ENCODE measurements around the gene EED.
A peak's percentile ranks its signal among the peaks of the same experiment; 100 is the strongest.

The EED gene

GRCh38 chr11:86247608-86248007, 3.1 kb downstream of the EED start:
- no peaks in the 10 kb centered on the region for H3K9me3 Mint-ChIP-seq
- DNase-seq, result no peak
- peaks cover 46% of the 10 kb centered on the region for H3K4me1 Mint-ChIP-seq
- H3K36me3 Mint-ChIP-seq, result peaks cover 20% of the 10 kb centered on the region
- H3K4me3 Mint-ChIP-seq, result no peak overlapping the region
- H3K27ac Mint-ChIP-seq, result peak overlapping the region; percentile 3
- CTCF ChIA-PET, result interaction anchor here (1.7 kb wide), 1 partner anchor 206 kb away, joined by 5 read pairs; no protein-coding TSS in a partner anchor
- H3K27me3 Mint-ChIP-seq, result no peaks in the 10 kb centered on the region

GRCh38 chr11:86248609-86249008, 4.1 kb downstream of the EED start:
- H3K27ac Mint-ChIP-seq, result no peak overlapping the region
- H3K9me3 Mint-ChIP-seq, result no peaks in the 10 kb centered on the region
- no peaks in the 10 kb centered on the region for H3K27me3 Mint-ChIP-seq
- no peak overlapping the region for H3K4me3 Mint-ChIP-seq
- DNase-seq, result no peak
- H3K36me3 Mint-ChIP-seq, result peaks cover 21% of the 10 kb centered on the region
- H3K4me1 Mint-ChIP-seq, result peaks cover 48% of the 10 kb centered on the region
- CTCF ChIA-PET, result no interaction called here

GRCh38 chr11:86249307-86250098, 5.0 kb downstream of the EED start:
- H3K4me1 Mint-ChIP-seq, result peaks cover 48% of the 10 kb centered on the region
- peaks cover 21% of the 10 kb centered on the region for H3K36me3 Mint-ChIP-seq
- H3K27ac Mint-ChIP-seq, result no peak overlapping the region
- H3K4me3 Mint-ChIP-seq, result no peak overlapping the region
- no peaks in the 10 kb centered on the region for H3K27me3 Mint-ChIP-seq
- no peak for DNase-seq
- CTCF ChIA-PET, result interaction anchor here (0.8 kb wide), 1 partner anchor 14 kb away, joined by 3 read pairs; no protein-coding TSS in a partner anchor
- no peaks in the 10 kb centered on the region for H3K9me3 Mint-ChIP-seq

- Mint-ChIP-seq H3K27me3 (no peaks in the 10 kb centered on the region), H3K9me3 (no peaks in the 10 kb centered on the region), H3K27ac (peak overlapping the region; percentile 45), H3K36me3 (peaks cover 28% of the 10 kb centered on the region), H3K4me3 (no peak overlapping the region), H3K4me1 (peaks cover 48% of the 10 kb centered on the region)
- no peak for DNase-seq
- CTCF ChIA-PET, result interaction anchor here (0.6 kb wide), 1 partner anchor 41 kb away, joined by 3 read pairs; no protein-coding TSS in a partner anchor
These were observed 6.8 kb downstream of the EED start for GRCh38 chr11:86251345-86251744.

- H3K36me3 Mint-ChIP-seq, result peaks cover 37% of the 10 kb centered on the region
- H3K27me3 Mint-ChIP-seq, result no peaks in the 10 kb centered on the region
- no peaks in the 10 kb centered on the region for H3K9me3 Mint-ChIP-seq
- no peak for DNase-seq
- H3K4me3 Mint-ChIP-seq, result no peak overlapping the region
- no peak overlapping the region for H3K27ac Mint-ChIP-seq
- CTCF ChIA-PET, result interaction anchor here (0.7 to 0.9 kb wide), 2 partner anchors 19 to 37 kb away, joined by 3 read pairs; no protein-coding TSS in a partner anchor
- H3K4me1 Mint-ChIP-seq, result peaks cover 16% of the 10 kb centered on the region
These were observed 11.3 kb downstream of the EED start for GRCh38 chr11:86255896-86256295.

- Mint-ChIP-seq H3K9me3 (no peaks in the 10 kb centered on the region), H3K36me3 (peaks cover 36% of the 10 kb centered on the region), H3K4me3 (no peak overlapping the region), H3K27ac (no peak overlapping the region), H3K27me3 (no peaks in the 10 kb centered on the region), H3K4me1 (peaks cover 10% of the 10 kb centered on the region)
- CTCF ChIA-PET, result interaction anchor here (0.7 to 0.9 kb wide), 2 partner anchors 19 to 38 kb away, joined by 3 read pairs; no protein-coding TSS in a partner anchor
- DNase-seq, result no peak
These were observed 12.1 kb downstream of the EED start for GRCh38 chr11:86256608-86257007.

- DNase-seq, result no peak
- CTCF ChIA-PET, result no interaction called here
- no peaks in the 10 kb centered on the region for H3K9me3 Mint-ChIP-seq
- peaks cover 4% of the 10 kb centered on the region for H3K4me1 Mint-ChIP-seq
- H3K4me3 Mint-ChIP-seq, result no peak overlapping the region
- no peak overlapping the region for H3K27ac Mint-ChIP-seq
- H3K27me3 Mint-ChIP-seq, result no peaks in the 10 kb centered on the region
- peaks cover 30% of the 10 kb centered on the region for H3K36me3 Mint-ChIP-seq
These were observed 12.9 kb downstream of the EED start for GRCh38 chr11:86257446-86257845.

GRCh38 chr11:86259730-86260129, 15.2 kb downstream of the EED start:
- no peak for DNase-seq
- CTCF ChIA-PET, result no interaction called here
- no peaks in the 10 kb centered on the region for H3K4me1 Mint-ChIP-seq
- H3K9me3 Mint-ChIP-seq, result no peaks in the 10 kb centered on the region
- peaks cover 46% of the 10 kb centered on the region for H3K36me3 Mint-ChIP-seq
- no peaks in the 10 kb centered on the region for H3K27me3 Mint-ChIP-seq
- H3K27ac Mint-ChIP-seq, result no peak overlapping the region
- H3K4me3 Mint-ChIP-seq, result no peak overlapping the region

- Mint-ChIP-seq H3K9me3 (no peaks in the 10 kb centered on the region), H3K4me3 (no peak overlapping the region), H3K36me3 (peaks cover 40% of the 10 kb centered on the region), H3K4me1 (no peaks in the 10 kb centered on the region), H3K27me3 (no peaks in the 10 kb centered on the region), H3K27ac (no peak overlapping the region)
- CTCF ChIA-PET, result no interaction called here
- no peak for DNase-seq
These were observed 16.8 kb downstream of the EED start for GRCh38 chr11:86261328-86261727.

- Mint-ChIP-seq H3K4me3 (no peak overlapping the region), H3K36me3 (peaks cover 35% of the 10 kb centered on the region), H3K4me1 (no peaks in the 10 kb centered on the region), H3K9me3 (no peaks in the 10 kb centered on the region), H3K27me3 (no peaks in the 10 kb centered on the region), H3K27ac (no peak overlapping the region)
- CTCF ChIA-PET, result no interaction called here
- DNase-seq, result no peak
These were observed 17.8 kb downstream of the EED start for GRCh38 chr11:86262387-86262786.

- peaks cover 41% of the 10 kb centered on the region for H3K36me3 Mint-ChIP-seq
- H3K4me3 Mint-ChIP-seq, result no peak overlapping the region
- no peaks in the 10 kb centered on the region for H3K4me1 Mint-ChIP-seq
- H3K27me3 Mint-ChIP-seq, result no peaks in the 10 kb centered on the region
- CTCF ChIA-PET, result no interaction called here
- DNase-seq, result no peak
- H3K27ac Mint-ChIP-seq, result no peak overlapping the region
- H3K9me3 Mint-ChIP-seq, result no peaks in the 10 kb centered on the region
These were observed 20.1 kb downstream of the EED start for GRCh38 chr11:86264649-86265048.

GRCh38 chr11:86265194-86265593, 20.6 kb downstream of the EED start:
- H3K4me1 Mint-ChIP-seq, result no peaks in the 10 kb centered on the region
- no peak overlapping the region for H3K27ac Mint-ChIP-seq
- peaks cover 42% of the 10 kb centered on the region for H3K36me3 Mint-ChIP-seq
- no peaks in the 10 kb centered on the region for H3K9me3 Mint-ChIP-seq
- CTCF ChIA-PET, result no interaction called here
- H3K4me3 Mint-ChIP-seq, result no peak overlapping the region
- DNase-seq, result no peak
- no peaks in the 10 kb centered on the region for H3K27me3 Mint-ChIP-seq

GRCh38 chr11:86269645-86270044, 25.1 kb downstream of the EED start:
- Mint-ChIP-seq H3K27ac (no peak overlapping the region), H3K4me1 (peaks cover 6% of the 10 kb centered on the region), H3K9me3 (no peaks in the 10 kb centered on the region), H3K27me3 (no peaks in the 10 kb centered on the region), H3K36me3 (peaks cover 50% of the 10 kb centered on the region), H3K4me3 (no peak overlapping the region)
- DNase-seq, result no peak
- CTCF ChIA-PET, result no interaction called here

GRCh38 chr11:86274503-86274902, 29.9 kb downstream of the EED start:
- H3K36me3 Mint-ChIP-seq, result peaks cover 64% of the 10 kb centered on the region
- H3K27me3 Mint-ChIP-seq, result no peaks in the 10 kb centered on the region
- CTCF ChIA-PET, result interaction anchor here (1.5 kb wide), 1 partner anchor 18 kb away, joined by 3 read pairs; no protein-coding TSS in a partner anchor
- peaks cover 6% of the 10 kb centered on the region for H3K4me1 Mint-ChIP-seq
- H3K4me3 Mint-ChIP-seq, result no peak overlapping the region
- H3K27ac Mint-ChIP-seq, result no peak overlapping the region
- H3K9me3 Mint-ChIP-seq, result no peaks in the 10 kb centered on the region
- no peak for DNase-seq

- no peak overlapping the region for H3K27ac Mint-ChIP-seq
- no peak overlapping the region for H3K4me3 Mint-ChIP-seq
- peaks cover 64% of the 10 kb centered on the region for H3K36me3 Mint-ChIP-seq
- CTCF ChIA-PET, result interaction anchor here (1.5 kb wide), 1 partner anchor 19 kb away, joined by 3 read pairs; no protein-coding TSS in a partner anchor
- DNase-seq, result no peak
- H3K27me3 Mint-ChIP-seq, result no peaks in the 10 kb centered on the region
- no peaks in the 10 kb centered on the region for H3K9me3 Mint-ChIP-seq
- peaks cover 6% of the 10 kb centered on the region for H3K4me1 Mint-ChIP-seq
These were observed 30.4 kb downstream of the EED start for GRCh38 chr11:86274999-86275398.
